Measurements from ENCODE around the gene SAFB.

GRCh38 chr19:5705552-5705951 is 82.7 kb downstream of the SAFB start:
- TF ChIP-seq CREB5 (CRISPR knock-in tag; IDR thresholded peaks at IDR 0.05; ENCODE audit: low read depth), result no peak
- no peak for TF ChIP-seq ZNF70 (CRISPR knock-in tag; IDR thresholded peaks at IDR 0.05)
- TF ChIP-seq POU6F1 (CRISPR knock-in tag; IDR thresholded peaks at IDR 0.05; ENCODE audit: borderline replicate concordance, low read depth), result no peak
- no peak for TF ChIP-seq CSRNP3 (CRISPR knock-in tag; IDR thresholded peaks at IDR 0.05)
- TF ChIP-seq OSR1 (CRISPR knock-in tag; IDR thresholded peaks at IDR 0.05), result no peak
- no peak for TF ChIP-seq ARNTL (CRISPR knock-in tag; IDR thresholded peaks at IDR 0.05; ENCODE audit: borderline replicate concordance, low read depth)
- no peak for TF ChIP-seq RARB (CRISPR knock-in tag; IDR thresholded peaks at IDR 0.05)
- no peak for TF ChIP-seq TSHZ2 (CRISPR knock-in tag; IDR thresholded peaks at IDR 0.05)
- TF ChIP-seq PATZ1 (CRISPR knock-in tag; IDR thresholded peaks at IDR 0.05; ENCODE audit: borderline replicate concordance), result no peak
- TF ChIP-seq TOX (CRISPR knock-in tag; IDR thresholded peaks at IDR 0.05; ENCODE audit: borderline replicate concordance), result no peak
- TF ChIP-seq ZC3H10 (CRISPR knock-in tag; IDR thresholded peaks at IDR 0.05), result no peak
- TF ChIP-seq ZNF565 (CRISPR knock-in tag; conservative IDR thresholded peaks at IDR 0.05; ENCODE audit: low read depth), result no peak
- no peak for TF ChIP-seq ZNF8 (CRISPR knock-in tag; IDR thresholded peaks at IDR 0.05)
